AG09319 (cell line): ENCODE results near the gene ENTR1.
A peak's percentile ranks its signal among the peaks of the same experiment; 100 is the strongest.

Source experiments
- DNase-seq: peaks from one replicate; pipeline ENCODE4 v3.0.0-alpha.2; 2010; ENCODE audit warnings: low read depth; ENCODE audit errors: extremely low read depth
- TF ChIP-seq, protein P1 (sequence below): IDR thresholded peaks from 2 replicates; pipeline ENCODE4 v1.5.1; 2011; ENCODE audit warnings: low read depth, mild to moderate bottlenecking, inconsistent platforms, low read length, moderate library complexity

Gene ENTR1

DNA sequence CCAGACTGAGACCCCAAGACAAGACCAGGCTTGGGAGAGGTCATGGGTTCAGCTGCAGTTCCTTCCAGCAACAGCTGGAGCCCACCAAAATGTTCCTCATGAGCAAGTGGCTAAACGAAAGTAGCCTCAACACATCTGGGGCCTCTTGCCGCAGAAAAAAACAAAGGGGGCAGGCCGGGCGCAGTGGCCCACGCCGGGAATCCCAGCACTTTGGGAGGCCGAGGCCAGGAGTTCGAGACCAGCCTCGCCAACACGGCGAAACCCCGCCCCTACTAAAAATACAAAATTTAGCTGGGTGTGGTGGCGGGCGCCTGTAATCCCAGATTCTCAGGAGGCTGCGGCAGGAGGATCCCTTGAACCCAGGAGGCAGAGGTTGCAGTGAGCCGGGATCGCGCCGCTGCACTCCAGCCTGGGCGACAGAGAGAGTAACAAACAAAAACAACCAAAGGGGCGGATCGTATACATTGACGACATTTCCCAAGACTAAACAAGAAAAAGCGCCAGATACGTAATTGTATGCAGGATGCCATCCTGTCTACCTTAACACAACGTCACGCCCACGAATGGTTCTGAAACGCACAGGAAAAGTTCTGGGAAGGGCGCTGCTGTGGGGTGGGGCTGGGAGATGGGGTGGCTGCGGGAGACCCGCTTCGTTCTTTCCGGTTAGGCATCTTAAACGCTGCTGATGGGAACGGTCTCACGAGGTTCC lies 27.6 kb upstream of the ENTR1 start:
- TF ChIP-seq, protein P1, sequence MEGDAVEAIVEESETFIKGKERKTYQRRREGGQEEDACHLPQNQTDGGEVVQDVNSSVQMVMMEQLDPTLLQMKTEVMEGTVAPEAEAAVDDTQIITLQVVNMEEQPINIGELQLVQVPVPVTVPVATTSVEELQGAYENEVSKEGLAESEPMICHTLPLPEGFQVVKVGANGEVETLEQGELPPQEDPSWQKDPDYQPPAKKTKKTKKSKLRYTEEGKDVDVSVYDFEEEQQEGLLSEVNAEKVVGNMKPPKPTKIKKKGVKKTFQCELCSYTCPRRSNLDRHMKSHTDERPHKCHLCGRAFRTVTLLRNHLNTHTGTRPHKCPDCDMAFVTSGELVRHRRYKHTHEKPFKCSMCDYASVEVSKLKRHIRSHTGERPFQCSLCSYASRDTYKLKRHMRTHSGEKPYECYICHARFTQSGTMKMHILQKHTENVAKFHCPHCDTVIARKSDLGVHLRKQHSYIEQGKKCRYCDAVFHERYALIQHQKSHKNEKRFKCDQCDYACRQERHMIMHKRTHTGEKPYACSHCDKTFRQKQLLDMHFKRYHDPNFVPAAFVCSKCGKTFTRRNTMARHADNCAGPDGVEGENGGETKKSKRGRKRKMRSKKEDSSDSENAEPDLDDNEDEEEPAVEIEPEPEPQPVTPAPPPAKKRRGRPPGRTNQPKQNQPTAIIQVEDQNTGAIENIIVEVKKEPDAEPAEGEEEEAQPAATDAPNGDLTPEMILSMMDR = no peak
- DNase-seq = no peak

DNA sequence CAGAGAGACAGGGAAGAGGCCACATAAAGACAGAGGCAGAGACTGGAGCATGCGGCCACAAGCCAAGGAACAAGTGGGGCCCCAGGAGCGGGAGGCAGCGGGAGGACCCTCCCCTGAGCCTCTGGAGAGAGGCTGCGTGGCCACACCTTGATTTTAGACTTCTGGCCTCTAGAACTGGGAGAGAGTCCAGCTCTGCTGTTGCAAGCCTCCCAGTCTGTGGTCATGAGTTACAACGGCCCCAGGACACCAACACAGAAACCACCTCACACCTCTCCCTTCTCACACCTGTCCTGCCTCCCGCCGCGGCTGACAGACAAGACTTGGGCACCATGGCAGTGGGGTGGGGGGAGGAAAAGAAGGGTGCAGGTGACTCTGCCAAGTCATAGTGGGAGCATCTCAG lies 27.0 kb upstream of the ENTR1 start:
- peak; percentile 20 for DNase-seq
- TF ChIP-seq, protein P1 = no peak

GRCh38 chr9:136436055-136436634 lies 25.7 kb upstream of the ENTR1 start:
- TF ChIP-seq, protein P1 = no peak
- no peak for DNase-seq

- no peak for DNase-seq
- TF ChIP-seq, protein P1 = no peak
These were observed 24.3 kb upstream of the ENTR1 start for GRCh38 chr9:136434580-136435169.

DNA sequence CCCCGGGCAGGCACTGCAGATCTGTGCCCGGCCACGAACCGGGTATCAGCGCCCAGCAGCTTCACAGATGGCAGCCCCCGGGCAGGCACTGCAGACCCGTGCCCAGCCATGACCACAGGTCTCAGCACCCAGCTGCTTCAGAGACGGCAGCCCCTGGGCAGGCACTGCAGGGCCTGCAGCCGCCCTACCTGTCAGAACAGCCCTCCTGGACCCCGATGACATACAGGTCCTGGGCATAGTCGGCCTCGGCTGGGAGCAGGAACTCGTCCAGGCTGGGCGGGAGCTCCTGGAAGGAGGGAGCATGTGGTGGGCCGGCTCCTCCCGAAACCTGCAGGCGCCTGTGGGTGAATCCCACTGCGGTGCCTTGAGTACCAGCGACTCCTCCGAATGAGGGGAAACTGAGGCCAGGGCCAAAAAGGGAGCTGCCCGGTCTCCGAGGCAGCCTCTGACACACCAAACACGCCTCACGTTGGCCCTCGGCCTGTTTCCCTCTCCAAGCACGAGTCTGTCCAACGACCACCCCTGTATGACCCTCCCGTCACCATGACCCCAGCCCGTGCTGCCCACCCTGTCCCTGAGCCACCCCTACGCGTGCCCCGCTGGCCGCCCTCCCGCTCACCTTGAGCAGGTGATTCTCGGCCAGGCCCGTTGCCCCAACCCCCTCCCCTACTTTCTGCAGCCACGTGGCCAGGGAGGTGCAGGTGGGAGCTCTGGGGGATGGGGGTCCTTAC lies 23.6 kb upstream of the ENTR1 start:
- TF ChIP-seq, protein P1 = no peak
- DNase-seq = no peak

- TF ChIP-seq, protein P1 = no peak
- DNase-seq = no peak
These were observed 22.8 kb upstream of the ENTR1 start for GRCh38 chr9:136433043-136433715.
